CD14-positive monocyte (primary cell): ENCODE measurements around the gene SSX5. TPM values are rescaled to one million over a fixed set of nuclear protein-coding genes. Genes with fewer than 3 reads are reported as not detected.

Experiments used
- DNase-seq, 3 donors: peaks; one replicate each; pipeline ENCODE4 v3.0.0-alpha.2; 2011 to 2022
- H2AFZ ChIP-seq: 2 replicates; pipeline ENCODE4 v1.6.0; 2012; ENCODE audit warnings: mild to moderate bottlenecking, low read depth, low read length, inconsistent platforms; ENCODE audit not compliant: insufficient read depth, poor library complexity, severe bottlenecking
- H3K27ac ChIP-seq, 2 donors: 1 replicate in 1 of 2; 2 replicates in 1 of 2; pipeline ENCODE4 v1.5.1; 2012 to 2013; ENCODE audit warnings: low read length in 2 of 2, control low read depth in 1 of 2, inconsistent platforms in 1 of 2, low read depth in 1 of 2, mild to moderate bottlenecking in 1 of 2
- H3K27me3 ChIP-seq, 2 donors: one replicate each; pipeline versions ENCODE4 v1.6.0 to v1.6.1; 2011 to 2013; ENCODE audit warnings: low read length in 2 of 2; ENCODE audit not compliant: control insufficient read depth in 2 of 2, insufficient read depth in 2 of 2
- H3K36me3 ChIP-seq, 2 donors: replicated peaks in 1 of 2; 1 replicate in 1 of 2; 2 replicates in 1 of 2; pipeline versions ENCODE4 v1.5.1 to v1.6.1; 2012 to 2013; ENCODE audit warnings: low read length in 2 of 2, control low read depth in 1 of 2, inconsistent platforms in 1 of 2, mild to moderate bottlenecking in 1 of 2; ENCODE audit not compliant: insufficient read depth in 2 of 2, control insufficient read depth in 1 of 2
- H3K4me1 ChIP-seq, 2 donors: 1 replicate in 1 of 2; 2 replicates in 1 of 2; pipeline versions ENCODE4 v1.5.1 to v1.6.1; 2012 to 2013; ENCODE audit warnings: low read length in 2 of 2, control low read depth in 1 of 2, inconsistent platforms in 1 of 2, mild to moderate bottlenecking in 1 of 2, moderate library complexity in 1 of 2; ENCODE audit not compliant: insufficient read depth in 2 of 2, control insufficient read depth in 1 of 2
- H3K4me2 ChIP-seq: replicated peaks from 2 replicates; pipeline ENCODE3; 2012; ENCODE audit warnings: low read length, moderate library complexity, mild to moderate bottlenecking; ENCODE audit not compliant: poor library complexity, severe bottlenecking; ENCODE audit errors: extremely low read depth
- H3K4me3 ChIP-seq, 3 experiments: fragments of 200-600 bp in 1 of 3; sonication (generic) in 1 of 3; replicated peaks in 1 of 3; 1 replicate in 2 of 3; 2 replicates in 1 of 3; pipeline ENCODE4 v1.5.1; 2011 to 2013; ENCODE audit warnings: low read length in 3 of 3, mild to moderate bottlenecking in 3 of 3, control low read depth in 2 of 3, low read depth in 2 of 3, inconsistent platforms in 1 of 3, moderate library complexity in 1 of 3
- H3K79me2 ChIP-seq: 2 replicates; pipeline ENCODE4 v1.6.0; 2012; ENCODE audit warnings: mild to moderate bottlenecking, control low read depth, inconsistent platforms, low read length, moderate library complexity; ENCODE audit not compliant: insufficient read depth
- H3K9ac ChIP-seq: 2 replicates; pipeline ENCODE4 v1.6.0; 2017; ENCODE audit warnings: low read length, mild to moderate bottlenecking; ENCODE audit not compliant: insufficient read depth, poor library complexity, severe bottlenecking
- H3K9me3 ChIP-seq, 2 donors: replicated peaks in 1 of 2; 1 replicate in 1 of 2; 2 replicates in 1 of 2; pipeline versions ENCODE4 v1.5.1 to v1.6.1; 2012 to 2013; ENCODE audit warnings: low read length in 2 of 2, control low read depth in 1 of 2; ENCODE audit not compliant: control insufficient read depth in 1 of 2, insufficient read depth in 1 of 2
- H4K20me1 ChIP-seq: 2 replicates; pipeline ENCODE4 v1.6.0; 2012; ENCODE audit warnings: mild to moderate bottlenecking, low read length, control low read depth, moderate library complexity; ENCODE audit not compliant: insufficient read depth
- H3K27ac Mint-ChIP-seq, 7 donors: one replicate each; pipeline ENCODE4 v1.8.0; 2020; ENCODE audit warnings: mild to moderate bottlenecking in 7 of 7, mixed read lengths in 7 of 7, moderate library complexity in 6 of 7, inconsistent platforms in 2 of 7
- H3K27me3 Mint-ChIP-seq, 3 donors: one replicate each; pipeline ENCODE4 v1.8.0; 2021 to 2022; ENCODE audit warnings: low read depth in 3 of 3, mild to moderate bottlenecking in 3 of 3, mixed read lengths in 3 of 3, moderate library complexity in 3 of 3, inconsistent platforms in 1 of 3
- H3K36me3 Mint-ChIP-seq, 2 donors: one replicate each; pipeline ENCODE4 v1.8.0; 2020; ENCODE audit warnings: mixed read lengths in 2 of 2, inconsistent platforms in 1 of 2, mild to moderate bottlenecking in 1 of 2
- H3K4me1 Mint-ChIP-seq: one replicate; pipeline ENCODE4 v1.8.0; 2020; ENCODE audit warnings: mild to moderate bottlenecking, mixed read lengths
- H3K4me3 Mint-ChIP-seq, 2 donors: one replicate each; pipeline ENCODE4 v1.8.0; 2020; ENCODE audit warnings: mild to moderate bottlenecking in 2 of 2, mixed read lengths in 2 of 2, moderate library complexity in 1 of 2
- H3K9me3 Mint-ChIP-seq, 7 donors: one replicate each; pipeline ENCODE4 v1.8.0; 2020 to 2022; ENCODE audit warnings: mixed read lengths in 7 of 7, mild to moderate bottlenecking in 6 of 7, moderate library complexity in 6 of 7, inconsistent platforms in 2 of 7
- WGBS: methylation state at CpG from one replicate; pipeline ENCODE4 v1.1.5; 2013; ENCODE audit warnings: missing lambda C conversion rate; ENCODE audit not compliant: insufficient coverage; 5-methylcytosine and 5-hydroxymethylcytosine counted together
- intact Hi-C, 2 donors: fragments of 100-400 bp; cut with micrococcal nuclease; formaldehyde crosslinking; loops; one replicate each; pipeline versions ENCODE4 v1.15.0 to v1.15.1; 2023
- polyA plus RNA-seq, 3 donors: library from polyadenylated mRNA; depleted of rRNA in 1 of 3; unstranded in 2 of 3; stranded (reverse) in 1 of 3; fragments of 300-500 nt in 2 of 3; fragments of >200 nt in 1 of 3; fragmentation: Illumina TruSeq in 2 of 3; gene quantifications; 1 replicate in 2 of 3; 2 replicates in 1 of 3; pipeline ENCODE4 v1.2.3, GENCODE V29; 2012 to 2021
- TF ChIP-seq, protein P1 (sequence below): fragments of 200-600 bp; IDR thresholded peaks from one replicate; pipeline ENCODE4 v1.8.0; 2022; ENCODE audit warnings: antibody characterized with exemption, mild to moderate bottlenecking

Gene SSX5
- polyA plus RNA-seq, 3 donors = not detected

DNA sequence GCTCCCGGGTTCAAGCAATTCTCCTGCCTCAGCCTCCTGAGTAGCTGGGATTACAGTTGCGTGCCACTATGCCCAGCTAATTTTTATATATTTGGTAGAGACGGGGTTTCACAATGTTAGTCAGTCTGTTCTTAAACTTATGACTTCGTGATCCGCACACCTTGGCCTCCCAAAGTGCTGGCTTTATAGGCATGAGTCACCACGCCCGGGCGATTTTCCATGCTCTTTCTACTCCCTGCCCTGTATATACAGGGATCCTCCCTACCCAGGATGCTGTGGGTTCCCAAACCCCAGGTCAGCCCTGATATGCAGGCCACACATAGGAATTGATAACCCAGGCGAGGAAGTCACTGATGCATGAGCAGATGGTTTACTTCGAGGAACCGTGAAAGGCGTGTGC, 31.4 kb downstream of the SSX5 start:
- no peaks in the 10 kb centered on the region for H3K36me3 ChIP-seq
- no CpG with 5 or more reads among the region's 12 CpGs for WGBS
- TF ChIP-seq, protein P1, sequence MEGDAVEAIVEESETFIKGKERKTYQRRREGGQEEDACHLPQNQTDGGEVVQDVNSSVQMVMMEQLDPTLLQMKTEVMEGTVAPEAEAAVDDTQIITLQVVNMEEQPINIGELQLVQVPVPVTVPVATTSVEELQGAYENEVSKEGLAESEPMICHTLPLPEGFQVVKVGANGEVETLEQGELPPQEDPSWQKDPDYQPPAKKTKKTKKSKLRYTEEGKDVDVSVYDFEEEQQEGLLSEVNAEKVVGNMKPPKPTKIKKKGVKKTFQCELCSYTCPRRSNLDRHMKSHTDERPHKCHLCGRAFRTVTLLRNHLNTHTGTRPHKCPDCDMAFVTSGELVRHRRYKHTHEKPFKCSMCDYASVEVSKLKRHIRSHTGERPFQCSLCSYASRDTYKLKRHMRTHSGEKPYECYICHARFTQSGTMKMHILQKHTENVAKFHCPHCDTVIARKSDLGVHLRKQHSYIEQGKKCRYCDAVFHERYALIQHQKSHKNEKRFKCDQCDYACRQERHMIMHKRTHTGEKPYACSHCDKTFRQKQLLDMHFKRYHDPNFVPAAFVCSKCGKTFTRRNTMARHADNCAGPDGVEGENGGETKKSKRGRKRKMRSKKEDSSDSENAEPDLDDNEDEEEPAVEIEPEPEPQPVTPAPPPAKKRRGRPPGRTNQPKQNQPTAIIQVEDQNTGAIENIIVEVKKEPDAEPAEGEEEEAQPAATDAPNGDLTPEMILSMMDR = no peak

DNA sequence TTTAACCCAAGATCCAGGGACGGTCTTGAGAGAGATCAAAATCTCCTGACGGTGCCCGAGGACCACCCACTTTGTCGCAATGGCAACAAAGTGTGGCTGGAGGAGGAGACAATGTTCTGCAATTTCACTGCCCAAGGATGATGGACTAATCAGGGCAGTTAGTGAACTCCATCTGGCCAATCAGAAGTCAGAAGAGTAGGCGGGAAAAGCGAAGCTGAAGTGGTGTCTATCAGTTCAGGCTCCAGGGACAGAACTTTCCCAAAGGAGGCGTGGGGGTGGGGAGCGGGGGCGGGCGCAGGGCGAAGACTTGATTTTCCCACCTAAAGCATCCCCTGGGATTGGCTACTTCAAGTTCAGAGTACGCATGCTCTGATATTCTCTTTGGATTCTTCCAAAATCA, 40.6 kb downstream of the SSX5 start:
- Mint-ChIP-seq H3K27ac (no peak overlapping the region), H3K4me1 (no peaks in the 10 kb centered on the region), H3K36me3 (no peaks in the 10 kb centered on the region), H3K4me3 (no peak overlapping the region), H3K27me3 (peaks cover 3 to 7% (median 5%) of the 10 kb centered on the region in 3 donors), H3K9me3 (peaks cover 0 to 11% (median 0%) of the 10 kb centered on the region in 7 donors)
- no peaks in the 10 kb centered on the region for H3K27me3 ChIP-seq
- no peaks in the 10 kb centered on the region for H3K4me1 ChIP-seq
- intact Hi-C loops = no loop called here
- TF ChIP-seq, protein P1 = no peak
- H3K9ac ChIP-seq = no peak overlapping the region
- no peaks in the 10 kb centered on the region for H4K20me1 ChIP-seq
- 100% methylated on average over 2 of the region's 12 CpGs for WGBS
- no peak for DNase-seq
- no peaks in the 10 kb centered on the region for H3K36me3 ChIP-seq
- H2AFZ ChIP-seq = no peak overlapping the region
- H3K27ac ChIP-seq = no peak overlapping the region
- H3K4me3 ChIP-seq = no peak overlapping the region
- H3K9me3 ChIP-seq = no peaks in the 10 kb centered on the region
- no peak overlapping the region for H3K4me2 ChIP-seq
- no peaks in the 10 kb centered on the region for H3K79me2 ChIP-seq

More for the DNA sequence above, 31.4 kb downstream of the SSX5 start:
- no peaks in the 10 kb centered on the region for H3K36me3 Mint-ChIP-seq
- H3K9me3 Mint-ChIP-seq = peaks cover 0 to 6% (median 0%) of the 10 kb centered on the region in 7 donors
- H4K20me1 ChIP-seq = no peaks in the 10 kb centered on the region
- peaks cover 0 to 7% (median 5%) of the 10 kb centered on the region in 3 donors for H3K27me3 Mint-ChIP-seq
- H3K27ac Mint-ChIP-seq = no peak overlapping the region
- no peak overlapping the region for H3K4me3 ChIP-seq
- intact Hi-C loops = no loop called here
- no peak overlapping the region for H3K4me3 Mint-ChIP-seq
- H3K4me1 Mint-ChIP-seq = no peaks in the 10 kb centered on the region
- H3K9ac ChIP-seq = no peak overlapping the region
- no peaks in the 10 kb centered on the region for H3K9me3 ChIP-seq
- no peak overlapping the region for H3K27ac ChIP-seq
- no peak overlapping the region for H3K4me2 ChIP-seq
- no peak for DNase-seq
- H3K27me3 ChIP-seq = no peaks in the 10 kb centered on the region
- no peaks in the 10 kb centered on the region for H3K4me1 ChIP-seq
- no peaks in the 10 kb centered on the region for H3K79me2 ChIP-seq
- H2AFZ ChIP-seq = no peak overlapping the region
